NCI-H1930 (cell line): ENCODE data around the gene NT5C1A.
A peak's percentile ranks its signal among the peaks of the same experiment; 100 is the strongest.

ENCODE experiments used
- DNase-seq, 2 experiments: peaks; one replicate each; lab custom pipeline; 2025; lab: John Stamatoyannopoulos, UW

The NT5C1A gene

DNA sequence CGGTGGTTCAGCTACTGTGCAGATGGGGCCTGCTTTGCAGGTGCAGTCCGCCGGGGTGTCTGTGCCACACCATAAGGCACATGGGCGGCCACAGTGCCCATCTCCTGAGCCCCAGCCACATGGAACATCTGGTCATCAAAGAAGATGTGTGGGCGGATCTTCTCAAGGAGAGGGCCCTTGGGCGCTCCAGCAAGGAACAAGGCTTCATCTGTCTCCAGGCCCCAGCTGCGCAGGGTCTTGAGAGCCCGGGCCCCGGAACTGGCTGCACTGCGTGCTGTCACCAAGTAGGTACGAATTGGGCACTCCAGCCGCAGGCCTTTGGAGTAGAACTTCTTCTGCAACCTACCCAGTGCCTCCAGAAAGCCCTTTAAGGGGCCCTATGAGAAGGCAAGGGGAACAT is 12.8 kb downstream of the NT5C1A start:
- no peak for DNase-seq

DNA sequence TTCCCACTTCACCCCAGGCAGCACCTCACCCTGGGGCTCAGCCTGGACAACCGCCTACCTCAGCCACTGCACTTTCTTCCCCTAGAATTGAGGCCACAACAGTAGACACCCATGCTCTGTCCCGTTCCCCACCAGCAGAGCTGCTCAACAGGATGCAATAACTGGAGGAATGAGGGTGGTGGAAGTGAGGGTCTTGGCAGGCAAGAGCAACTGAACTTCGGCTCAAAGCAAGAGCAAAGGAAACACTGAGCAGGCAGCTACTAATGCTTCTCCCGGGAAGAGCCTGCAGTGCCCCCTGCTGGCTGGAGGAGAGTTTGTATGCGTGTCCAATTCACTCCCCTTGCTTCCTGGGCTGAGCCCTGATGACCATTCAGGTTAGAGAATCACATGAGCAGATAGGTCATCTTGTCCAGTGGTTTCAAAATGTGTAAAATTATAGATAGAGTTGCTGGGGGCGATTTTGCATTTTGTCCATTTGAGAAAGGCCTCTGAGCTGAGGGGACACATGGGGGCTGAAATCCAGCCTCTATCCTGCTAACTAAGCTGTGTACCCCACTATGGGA is 13.9 kb downstream of the NT5C1A start:
- DNase-seq: peak; percentile 65 to 73

DNA sequence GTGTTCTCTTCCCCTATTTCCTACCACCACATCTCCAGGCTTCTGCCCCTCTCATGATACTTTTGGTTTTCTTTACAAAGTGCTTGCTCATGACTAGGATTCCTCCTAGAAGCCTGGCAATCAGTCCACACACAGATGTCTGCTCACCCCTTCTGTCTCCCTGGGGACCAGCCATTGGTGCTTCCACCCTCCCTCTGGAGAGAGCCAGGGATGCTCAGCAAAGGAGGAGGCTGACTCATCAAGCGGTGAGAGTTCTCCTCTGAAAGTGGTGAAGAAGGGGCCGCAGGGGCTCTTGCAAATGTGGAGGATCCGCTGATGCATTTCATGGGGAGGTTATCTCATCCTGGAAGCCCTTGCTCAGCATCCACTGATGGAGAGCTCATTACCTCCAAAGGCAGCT is 14.5 kb downstream of the NT5C1A start:
- DNase-seq: no peak

DNA sequence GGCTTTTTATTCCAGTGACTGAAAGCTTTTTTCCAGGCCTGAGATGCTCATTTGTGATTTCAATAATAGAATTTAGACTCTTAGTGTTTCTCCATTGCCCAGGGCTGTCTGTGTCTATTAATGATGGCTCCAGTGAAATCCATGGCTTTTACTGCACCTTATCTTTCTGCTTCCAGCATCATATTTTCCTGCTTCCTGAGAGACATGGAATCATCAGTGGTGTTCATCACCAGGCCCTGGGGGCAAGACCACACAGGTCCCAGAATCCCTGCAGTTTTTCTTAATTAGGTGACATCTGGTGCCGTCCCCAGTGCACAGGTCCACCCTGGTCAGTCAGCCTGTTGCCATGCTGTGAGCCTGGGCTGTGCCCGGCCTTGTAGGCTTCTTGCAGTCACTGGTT is 15.5 kb downstream of the NT5C1A start:
- no peak for DNase-seq

DNA sequence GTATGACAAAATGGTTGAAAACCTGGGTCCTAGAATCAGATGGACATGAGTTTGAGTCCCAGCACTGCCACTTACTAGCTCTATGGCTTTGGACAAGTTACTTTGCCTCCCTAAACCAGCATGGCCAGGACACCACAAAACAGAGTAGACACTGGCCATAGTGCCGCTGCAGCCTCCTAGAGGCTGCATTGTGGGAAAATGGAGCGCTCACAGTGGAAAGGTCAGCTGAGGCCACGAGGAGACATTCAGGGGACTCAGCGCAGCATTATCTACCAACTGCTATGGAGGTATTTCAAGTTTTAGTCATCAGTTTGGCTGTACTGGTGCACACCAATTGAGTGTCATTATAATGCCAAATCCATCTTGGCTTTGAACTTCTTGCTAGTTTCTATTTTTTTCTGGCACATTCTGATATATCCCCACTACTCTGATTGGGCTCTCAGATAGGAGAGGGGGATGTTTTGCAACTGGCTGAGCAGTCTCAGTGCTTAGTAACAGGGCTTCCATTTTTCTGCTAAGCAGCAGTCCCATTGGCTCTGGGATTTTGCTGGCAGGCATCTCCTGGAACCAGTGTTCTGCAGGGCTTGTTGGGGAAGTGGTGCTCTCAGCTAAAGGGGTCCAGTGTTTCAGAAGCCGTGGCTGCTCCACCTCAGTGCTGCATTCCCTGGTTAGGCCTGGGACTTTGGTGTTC is 16.2 kb downstream of the NT5C1A start:
- DNase-seq: no peak

DNA sequence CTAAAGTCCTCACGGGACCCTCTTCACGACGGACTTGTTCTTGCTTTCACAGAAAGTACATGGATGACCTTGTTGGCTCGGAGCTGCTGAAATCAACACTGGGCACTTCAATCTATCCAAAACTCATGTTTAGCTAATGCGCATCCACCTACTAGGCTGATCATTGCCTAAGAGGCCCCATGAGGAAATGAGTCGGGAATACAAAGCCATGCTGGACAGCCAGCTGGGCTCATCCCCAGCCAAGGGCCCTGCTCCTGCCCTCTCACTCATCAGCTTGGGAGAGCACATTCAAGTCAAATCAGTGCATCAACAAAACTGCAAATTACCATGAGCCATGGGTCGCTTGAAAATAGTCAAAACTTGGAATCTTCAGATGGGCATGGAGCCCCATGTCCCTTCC is 17.6 kb downstream of the NT5C1A start:
- no peak for DNase-seq

DNA sequence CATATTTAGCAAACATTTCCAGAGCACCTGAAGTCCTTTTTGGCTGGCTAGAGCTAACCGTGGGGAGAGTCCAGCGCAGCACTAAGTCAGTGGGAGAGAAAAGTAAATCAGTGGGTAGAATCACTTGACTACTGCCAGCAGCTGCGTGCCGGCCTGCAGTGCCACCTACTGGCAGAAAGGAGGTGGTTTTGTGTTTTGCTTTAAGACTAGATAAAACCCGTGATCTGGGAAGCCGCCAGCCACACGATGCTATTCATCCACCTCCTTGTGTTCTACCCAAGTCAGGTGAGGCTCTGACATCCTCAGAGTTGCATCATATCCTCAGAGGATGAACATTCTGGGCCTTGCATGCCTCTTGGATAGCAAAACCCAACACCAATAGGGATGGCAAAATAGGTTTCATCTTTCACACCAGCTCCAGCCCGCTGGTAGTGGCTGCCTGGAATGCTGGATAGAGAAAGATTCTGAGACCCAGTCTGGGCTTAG is 18.3 kb downstream of the NT5C1A start:
- peak; percentile 34 to 69 for DNase-seq

DNA sequence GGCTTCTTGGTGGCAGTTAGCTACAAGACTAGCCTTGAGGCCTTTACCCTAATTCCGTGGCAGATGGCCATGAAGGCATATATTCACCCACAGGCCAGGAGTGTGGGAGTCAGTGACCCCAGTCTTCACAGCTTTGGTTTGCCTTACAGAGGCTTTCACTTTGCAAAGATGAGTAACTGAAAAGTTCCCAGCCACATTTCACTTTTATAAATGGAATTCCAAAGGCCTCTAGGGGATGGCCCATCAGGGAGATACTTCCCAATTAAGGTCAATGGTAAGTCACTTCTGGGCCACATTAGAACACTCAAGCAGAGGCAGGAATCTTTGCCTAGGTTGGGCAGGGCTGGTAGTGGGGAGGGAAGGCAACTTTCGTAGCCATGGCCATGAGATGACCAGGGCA is 19.4 kb downstream of the NT5C1A start:
- no peak for DNase-seq

DNA sequence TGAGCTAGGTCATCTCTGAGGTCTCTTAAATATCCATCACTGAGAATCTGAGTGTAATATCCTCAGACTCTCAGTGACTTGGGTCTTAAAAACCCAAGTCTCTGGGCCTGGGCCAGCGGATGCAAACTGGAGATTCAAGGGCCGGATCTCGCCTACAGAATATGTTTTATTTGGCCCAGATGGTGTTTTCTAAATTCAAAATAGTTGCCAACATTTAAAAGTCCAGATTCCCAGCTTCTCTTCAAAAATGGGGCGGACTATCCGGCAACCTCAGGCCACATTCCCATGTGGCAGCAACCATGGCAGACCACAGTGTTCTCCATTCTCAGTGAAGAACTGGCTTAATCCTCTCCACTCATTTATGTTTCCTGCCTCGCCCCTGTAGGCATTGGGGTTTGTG is 19.8 kb downstream of the NT5C1A start:
- DNase-seq: no peak

DNA sequence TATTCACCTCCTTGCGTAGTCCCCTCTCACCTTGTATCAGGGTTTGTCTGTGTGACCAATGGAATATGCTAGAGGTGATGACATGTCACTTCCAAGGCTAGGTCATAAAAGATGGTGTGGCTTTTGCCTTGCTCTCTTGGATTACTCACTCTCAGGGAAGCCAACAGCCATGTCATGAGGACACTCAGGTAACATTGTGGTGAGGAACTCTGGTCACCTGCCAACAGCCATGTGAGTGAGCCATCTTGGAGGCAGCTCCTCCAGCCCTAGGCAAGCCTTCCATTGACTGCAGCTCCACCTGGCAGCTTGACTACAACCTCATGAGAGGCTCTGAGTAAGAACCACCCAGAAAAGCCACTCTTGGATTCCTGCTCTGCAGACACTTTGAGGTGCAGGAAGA is 21.5 kb downstream of the NT5C1A start:
- no peak for DNase-seq

DNA sequence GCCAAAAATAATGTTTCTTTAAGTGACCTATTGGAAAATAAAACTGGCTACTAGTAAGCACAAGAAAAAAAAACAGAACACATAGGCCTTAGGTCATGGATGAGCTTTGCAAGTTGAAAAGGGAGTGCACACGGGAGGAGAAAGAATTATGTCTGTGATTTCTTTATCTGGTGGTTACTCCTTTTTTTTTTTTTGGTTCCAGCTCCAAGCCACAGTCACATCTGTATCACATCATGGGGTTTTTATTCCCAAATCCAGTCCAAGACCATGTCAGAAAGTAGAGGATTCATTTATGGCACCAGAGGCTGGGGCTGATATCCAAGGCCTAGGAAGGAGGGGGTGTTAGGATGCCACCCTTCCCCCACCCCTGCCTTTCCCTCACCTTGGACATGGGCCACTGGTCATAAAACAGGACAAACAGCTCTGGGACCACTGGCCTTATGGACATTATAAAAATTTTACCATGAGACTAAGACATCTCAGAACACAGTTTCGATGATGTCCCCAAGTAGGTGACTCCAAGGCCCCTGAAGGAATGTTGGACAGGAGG is 22.2 kb downstream of the NT5C1A start:
- no peak for DNase-seq

DNA sequence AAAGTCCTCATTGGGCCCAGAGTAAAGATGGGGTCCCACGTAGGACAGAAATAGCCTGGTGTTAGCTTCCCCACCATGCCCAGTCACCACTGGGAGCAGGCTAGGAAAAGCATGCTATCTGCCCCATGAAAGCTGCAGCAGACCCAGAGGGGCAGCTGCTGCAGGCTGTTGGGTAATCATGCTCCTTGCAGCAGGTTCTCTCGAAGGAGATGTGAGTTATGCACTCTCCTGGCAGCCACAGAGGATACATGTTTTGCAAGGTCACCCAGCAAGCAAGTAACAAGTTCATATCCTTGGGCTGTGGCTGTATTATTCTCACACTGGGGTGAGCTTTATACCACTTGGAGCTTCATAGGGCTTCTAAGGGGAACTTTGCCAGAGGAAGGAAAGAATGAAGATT is 23.4 kb downstream of the NT5C1A start:
- no peak for DNase-seq

DNA sequence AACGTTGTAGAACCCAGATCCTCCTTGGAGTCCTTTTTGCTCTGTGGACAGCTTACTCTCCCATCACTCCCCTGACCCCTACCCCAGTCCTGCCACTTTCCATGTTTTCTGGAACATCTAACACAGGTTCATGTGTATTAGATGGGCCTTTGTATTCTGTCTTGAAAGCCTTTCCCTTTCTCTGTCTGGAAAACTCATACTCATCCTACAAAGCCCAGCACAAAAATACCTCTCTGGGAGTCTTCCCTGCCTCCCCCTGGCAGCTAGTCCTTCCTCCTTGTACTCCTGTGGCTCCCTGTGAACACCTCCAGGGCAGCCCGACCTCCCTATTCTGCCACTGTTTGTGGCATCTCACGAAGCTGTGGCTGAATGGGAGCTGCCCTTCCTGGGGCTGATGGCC is 24.7 kb downstream of the NT5C1A start:
- DNase-seq: no peak

DNA sequence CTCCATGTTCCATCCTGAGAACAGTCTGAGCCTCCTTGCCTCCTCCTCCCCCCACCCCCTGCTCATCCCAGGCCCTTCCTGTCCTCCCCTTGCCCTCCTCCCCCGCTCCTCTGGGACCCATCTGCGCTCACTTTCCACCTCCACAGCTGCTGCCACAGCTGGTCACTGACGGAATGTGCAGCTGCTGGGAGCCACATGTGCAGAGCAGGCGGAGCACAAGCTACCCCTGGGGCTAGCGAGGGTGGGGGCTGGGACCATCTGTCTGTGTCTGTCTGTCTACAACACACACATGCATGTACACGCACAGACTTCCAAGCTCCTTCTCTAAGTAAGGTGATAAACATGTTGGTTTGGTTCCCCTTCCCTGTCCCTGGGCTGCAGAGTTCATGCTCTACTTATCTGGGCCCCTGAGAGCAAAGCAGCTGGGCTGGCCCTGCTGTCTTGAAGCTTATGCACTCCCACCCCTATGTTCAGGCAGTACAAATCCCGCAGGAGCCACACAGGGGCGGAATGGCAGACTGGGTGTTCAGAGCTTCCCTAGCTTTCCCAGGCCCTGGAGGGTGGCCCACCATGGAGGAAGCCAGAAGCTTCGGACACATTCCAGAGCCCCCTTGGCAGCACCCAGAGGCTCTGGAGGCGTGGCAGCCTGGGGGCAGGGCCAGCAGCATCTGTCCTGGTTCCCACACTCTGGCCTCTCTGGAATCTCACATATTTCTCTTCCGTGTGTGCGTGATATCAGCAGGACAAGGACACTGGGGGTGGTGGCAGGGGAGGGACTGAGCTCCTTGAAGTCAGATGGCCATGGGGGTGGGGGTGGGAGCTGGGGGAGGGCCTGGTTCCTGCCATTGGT is 25.4 kb downstream of the NT5C1A start:
- no peak for DNase-seq

DNA sequence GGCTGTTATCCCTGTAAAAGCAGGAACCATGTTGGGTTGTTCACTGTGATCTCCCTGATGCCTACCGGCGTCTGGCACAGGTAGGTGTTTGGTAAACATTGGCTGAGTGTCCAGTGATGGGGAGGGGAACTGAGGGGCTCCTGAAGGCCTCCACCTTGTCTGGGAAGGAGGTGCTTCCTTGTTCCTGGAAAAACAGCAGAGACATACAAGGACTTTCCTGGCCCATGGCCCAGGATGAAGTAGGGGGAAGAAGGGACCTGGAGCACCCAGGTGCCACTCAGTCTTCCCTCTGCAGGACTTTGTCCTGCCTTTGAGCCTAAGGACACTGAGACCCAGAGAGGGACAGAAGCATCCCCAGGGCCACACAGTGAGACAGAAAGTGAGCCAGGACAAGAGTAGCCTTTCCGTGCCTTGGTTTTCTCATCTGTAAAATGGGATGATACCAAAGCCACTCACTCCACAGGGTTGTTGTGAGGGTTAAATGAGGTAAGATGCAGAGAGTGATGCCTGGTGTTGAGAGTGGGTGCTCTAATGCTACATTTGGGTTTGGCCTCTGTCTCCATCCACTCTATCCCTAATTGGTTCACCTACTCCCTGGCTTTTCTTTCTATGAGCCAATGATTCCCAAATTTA is 26.4 kb downstream of the NT5C1A start:
- no peak for DNase-seq

DNA sequence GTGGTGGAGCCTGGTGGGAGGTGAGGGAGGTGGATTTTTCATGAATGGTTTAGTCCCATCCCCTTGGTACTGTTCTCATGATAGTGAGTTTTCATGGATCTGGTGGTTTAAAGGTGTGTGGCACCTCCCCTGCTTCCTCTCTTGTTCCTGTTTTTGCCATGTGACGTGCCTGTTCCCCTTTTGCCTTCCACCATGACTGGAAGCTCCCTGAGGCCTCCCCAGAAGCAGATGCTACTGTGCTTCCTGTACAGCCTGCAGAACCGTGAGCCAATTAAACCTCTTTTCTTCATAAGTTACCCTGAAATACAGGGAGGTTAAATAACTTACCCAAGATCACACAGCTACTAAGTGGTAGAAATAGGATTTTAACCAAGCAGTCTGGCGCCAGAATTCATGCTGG is 28.2 kb downstream of the NT5C1A start:
- DNase-seq: no peak

DNA sequence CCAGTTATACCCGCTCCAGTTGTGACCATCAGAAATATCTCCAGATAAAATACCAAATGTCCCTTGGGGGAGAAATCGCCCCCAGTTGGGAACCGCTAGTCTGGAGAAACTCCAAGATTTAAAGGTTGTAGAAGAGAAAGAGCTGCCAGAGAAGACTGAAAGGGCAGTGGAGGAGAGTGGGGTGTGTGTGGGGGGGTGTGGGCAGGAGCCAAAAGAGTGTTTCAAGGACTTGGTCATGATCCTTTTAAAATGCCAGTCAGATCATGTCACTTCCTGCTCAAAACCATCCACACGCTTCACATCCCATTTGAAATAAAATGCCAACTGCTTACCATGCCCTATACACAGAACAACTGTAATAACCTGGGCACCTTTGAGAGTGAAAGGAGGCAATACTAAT is 29.1 kb downstream of the NT5C1A start:
- no peak for DNase-seq

DNA sequence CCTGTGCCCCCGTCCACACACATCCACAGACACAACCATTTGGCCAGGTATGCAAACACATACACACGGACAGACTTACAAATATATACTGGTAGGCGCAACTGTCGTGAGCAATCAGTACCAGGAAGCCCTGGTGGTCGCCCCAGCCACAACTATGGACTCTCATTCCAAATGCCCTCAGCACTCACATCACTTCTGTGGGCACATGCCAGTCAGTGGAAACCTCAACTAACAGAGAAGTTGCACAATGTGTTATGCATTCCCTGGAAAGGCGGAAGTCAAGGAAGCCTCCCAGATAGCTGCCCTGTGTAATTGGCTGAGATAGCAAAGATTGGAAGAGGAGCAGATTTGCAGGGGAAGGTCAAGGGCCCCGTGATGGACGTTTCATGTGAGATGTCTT is 31.0 kb downstream of the NT5C1A start:
- DNase-seq: no peak

DNA sequence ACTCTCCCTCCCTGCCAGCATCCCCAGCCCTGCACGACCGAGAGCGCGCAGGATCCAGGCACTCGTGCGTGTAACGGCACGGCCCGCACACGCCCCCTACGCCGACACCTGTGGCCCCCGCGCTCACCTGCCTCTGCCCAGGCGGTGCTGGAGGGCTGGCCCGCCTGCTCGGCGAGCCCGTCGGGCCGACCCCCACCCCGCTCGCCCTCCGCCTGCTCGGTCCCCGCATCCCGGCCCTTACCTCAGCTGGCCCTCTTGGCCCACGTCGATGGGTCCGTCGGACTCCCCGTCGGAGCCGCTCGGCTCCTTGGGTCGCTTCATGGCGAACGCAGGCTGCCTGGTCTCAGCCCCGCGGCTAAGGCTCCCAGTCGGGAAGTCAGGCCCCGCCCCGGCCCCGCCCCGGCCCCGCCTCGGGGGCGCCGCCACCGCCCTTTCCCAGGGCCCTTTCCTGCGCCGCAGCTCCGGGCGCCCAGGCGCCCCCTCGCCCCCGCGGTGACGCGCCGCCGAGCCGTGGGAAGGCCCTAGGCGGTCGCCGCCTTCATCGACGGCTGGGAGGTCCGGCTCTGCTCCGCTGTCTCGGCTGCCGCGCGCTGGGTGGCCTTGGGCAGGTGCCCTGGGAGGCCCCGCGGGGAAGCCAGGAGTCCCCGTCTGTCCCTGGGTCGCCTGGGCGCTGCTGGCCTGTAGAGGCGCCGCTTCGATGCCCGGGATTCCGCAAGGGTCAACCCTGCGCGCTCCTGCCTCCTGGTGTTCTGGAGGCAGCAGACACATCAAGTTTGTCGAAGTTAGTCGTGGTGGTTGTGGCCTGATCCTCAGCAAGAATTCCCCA is 32.4 kb downstream of the NT5C1A start, which contains the start of gene HEYL:
Gene HEYL (minus strand): TSS at position 339 of the 826 bp plus-strand sequence. CDS start 18 bp downstream, at position 321.
- DNase-seq: peak; percentile 51 to 80

DNA sequence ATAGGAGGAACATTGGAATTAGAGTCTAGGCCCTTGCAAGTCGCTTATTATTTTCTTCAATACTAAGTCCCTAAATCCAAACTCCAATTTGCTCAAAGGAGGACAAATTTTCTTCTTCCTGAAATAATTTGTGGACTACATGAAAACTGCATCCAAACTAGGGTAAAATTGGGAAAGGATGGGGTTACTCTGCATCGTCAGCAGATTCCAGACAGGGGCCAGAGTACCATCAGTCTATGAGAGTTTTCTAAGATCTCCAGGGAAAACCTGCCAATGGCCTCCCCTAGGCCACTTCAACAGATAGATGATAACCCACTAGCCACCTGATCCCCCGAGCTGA is 33.0 kb downstream of the NT5C1A start:
- no peak for DNase-seq

DNA sequence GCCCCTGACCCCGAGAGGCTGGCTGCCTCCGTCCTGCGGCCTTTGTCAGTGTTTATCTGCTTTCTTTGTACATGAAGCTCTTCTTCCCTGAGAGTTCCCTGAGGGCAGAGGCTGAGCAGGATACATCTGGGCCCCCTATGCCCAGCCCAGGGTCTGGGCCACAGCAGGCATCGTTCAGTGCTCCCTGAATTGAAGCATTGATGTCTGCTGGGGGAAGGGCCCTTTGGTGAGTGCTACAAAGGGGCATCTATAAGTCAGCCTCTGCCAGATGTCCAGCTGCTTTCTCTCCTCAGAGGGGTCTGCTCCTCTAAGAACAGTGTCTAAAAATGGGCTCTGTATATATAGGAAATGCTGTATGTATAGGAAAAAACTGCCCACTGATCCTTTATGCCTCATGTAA is 34.5 kb downstream of the NT5C1A start:
- DNase-seq: no peak

DNA sequence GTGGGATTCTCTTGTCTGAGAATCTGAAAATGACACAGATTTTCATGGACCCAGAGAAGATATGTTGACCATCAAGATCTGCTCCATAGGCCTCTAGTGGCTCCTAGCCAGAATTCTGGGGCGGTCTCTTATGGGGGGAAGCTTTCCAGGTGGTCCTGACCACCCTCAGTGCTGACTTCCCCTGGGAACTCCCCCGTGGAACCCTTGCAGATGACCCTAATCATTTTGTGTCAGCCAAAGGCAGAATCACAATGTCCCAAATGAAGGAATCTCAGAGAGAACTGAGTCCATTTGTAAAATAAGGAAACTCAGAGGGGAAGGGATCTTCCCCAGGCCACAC is 36.1 kb downstream of the NT5C1A start:
- DNase-seq: no peak
